BJ (cell line): ENCODE data around the gene MACROD1. TPM values are rescaled to one million over a fixed set of nuclear protein-coding genes. Genes with fewer than 3 reads are reported as not detected.

ENCODE experiments used
- CTCF ChIA-PET: fragments of 350-600 bp; formaldehyde crosslinking; extraction: SDS; loops from one replicate; lab custom pipeline; 2021; ENCODE audit warnings: antibody characterized with exemption, inconsistent platforms; lab: Yijun Ruan, JAX
- POLR2A ChIA-PET: fragments of 300-600 bp; sonication (Branson Sonifier 250); formaldehyde crosslinking; extraction: SDS; loops from one replicate; lab custom pipeline; 2021; ENCODE audit warnings: antibody characterized with exemption; lab: Charles Lee
- DNase-seq: peaks from one replicate; pipeline ENCODE4 v3.0.0-alpha.2; 2011; ENCODE audit warnings: low read depth
- H3K27me3 ChIP-seq: 2 replicates; pipeline ENCODE4 v1.6.0; 2011; ENCODE audit warnings: low read length; ENCODE audit not compliant: control insufficient read depth, insufficient read depth
- H3K36me3 ChIP-seq: 2 replicates; pipeline ENCODE4 v1.5.1; 2011; ENCODE audit warnings: low read length; ENCODE audit not compliant: control insufficient read depth, insufficient read depth
- H3K4me3 ChIP-seq: 2 replicates; pipeline ENCODE4 v1.5.1; 2011; ENCODE audit warnings: low read depth, mild to moderate bottlenecking, control low read depth, low read length
- polyA plus RNA-seq: library from polyadenylated mRNA; depleted of rRNA; stranded (reverse); fragments of >200 nt; gene quantifications from 2 replicates; pipeline ENCODE4 v1.2.3, GENCODE V29; 2011
- TF ChIP-seq, protein P1 (sequence below): IDR thresholded peaks from 2 replicates; pipeline ENCODE4 v1.5.1; 2011; ENCODE audit warnings: low read depth, mild to moderate bottlenecking, control low read depth, inconsistent platforms, low read length, moderate library complexity; ENCODE audit not compliant: insufficient read depth

Gene MACROD1
- polyA plus RNA-seq, 1 experiment = 12.4 TPM

DNA sequence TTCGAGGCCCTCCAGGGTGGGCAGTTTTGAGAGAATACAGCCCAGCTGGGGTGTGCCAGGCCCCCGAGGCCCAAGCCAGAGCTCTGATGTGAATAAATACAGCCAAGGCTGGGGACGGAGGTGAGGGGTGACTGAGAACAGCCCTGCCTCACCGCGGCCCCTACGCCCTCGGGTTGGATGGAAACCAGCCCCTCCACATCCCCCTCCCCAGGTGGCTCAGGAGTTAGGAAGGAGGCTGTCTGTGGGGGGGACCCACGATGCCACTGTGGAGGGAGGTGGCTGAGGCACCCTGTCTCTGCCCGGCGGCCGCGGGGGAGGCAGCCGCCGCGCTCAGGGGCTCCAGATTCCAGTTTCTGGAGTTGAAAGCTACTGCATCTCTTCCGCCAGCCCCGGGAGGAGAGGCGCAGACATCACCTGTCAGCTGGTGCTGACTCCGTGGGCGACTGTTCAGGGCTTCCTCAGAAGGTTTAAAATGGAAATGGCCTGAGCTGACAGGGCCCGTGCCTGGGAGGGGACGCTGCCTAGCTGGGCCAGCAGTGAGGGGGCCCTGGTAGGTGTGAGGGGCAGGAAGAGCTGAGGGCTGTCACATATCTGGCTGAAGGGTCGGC lies 128.8 kb downstream of the MACROD1 start:
- TF ChIP-seq, protein P1, sequence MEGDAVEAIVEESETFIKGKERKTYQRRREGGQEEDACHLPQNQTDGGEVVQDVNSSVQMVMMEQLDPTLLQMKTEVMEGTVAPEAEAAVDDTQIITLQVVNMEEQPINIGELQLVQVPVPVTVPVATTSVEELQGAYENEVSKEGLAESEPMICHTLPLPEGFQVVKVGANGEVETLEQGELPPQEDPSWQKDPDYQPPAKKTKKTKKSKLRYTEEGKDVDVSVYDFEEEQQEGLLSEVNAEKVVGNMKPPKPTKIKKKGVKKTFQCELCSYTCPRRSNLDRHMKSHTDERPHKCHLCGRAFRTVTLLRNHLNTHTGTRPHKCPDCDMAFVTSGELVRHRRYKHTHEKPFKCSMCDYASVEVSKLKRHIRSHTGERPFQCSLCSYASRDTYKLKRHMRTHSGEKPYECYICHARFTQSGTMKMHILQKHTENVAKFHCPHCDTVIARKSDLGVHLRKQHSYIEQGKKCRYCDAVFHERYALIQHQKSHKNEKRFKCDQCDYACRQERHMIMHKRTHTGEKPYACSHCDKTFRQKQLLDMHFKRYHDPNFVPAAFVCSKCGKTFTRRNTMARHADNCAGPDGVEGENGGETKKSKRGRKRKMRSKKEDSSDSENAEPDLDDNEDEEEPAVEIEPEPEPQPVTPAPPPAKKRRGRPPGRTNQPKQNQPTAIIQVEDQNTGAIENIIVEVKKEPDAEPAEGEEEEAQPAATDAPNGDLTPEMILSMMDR = no peak
- Histone ChIP-seq H3K27me3 (peaks cover 14% of the 10 kb centered on the region), H3K4me3 (no peak overlapping the region), H3K36me3 (no peaks in the 10 kb centered on the region)
- ChIA-PET POLR2A (no interaction called here), CTCF (interaction anchor here (0.8 kb wide), 1 partner anchor 116 kb away, joined by 3 read pairs; no protein-coding TSS in a partner anchor)
- no peak for DNase-seq

DNA sequence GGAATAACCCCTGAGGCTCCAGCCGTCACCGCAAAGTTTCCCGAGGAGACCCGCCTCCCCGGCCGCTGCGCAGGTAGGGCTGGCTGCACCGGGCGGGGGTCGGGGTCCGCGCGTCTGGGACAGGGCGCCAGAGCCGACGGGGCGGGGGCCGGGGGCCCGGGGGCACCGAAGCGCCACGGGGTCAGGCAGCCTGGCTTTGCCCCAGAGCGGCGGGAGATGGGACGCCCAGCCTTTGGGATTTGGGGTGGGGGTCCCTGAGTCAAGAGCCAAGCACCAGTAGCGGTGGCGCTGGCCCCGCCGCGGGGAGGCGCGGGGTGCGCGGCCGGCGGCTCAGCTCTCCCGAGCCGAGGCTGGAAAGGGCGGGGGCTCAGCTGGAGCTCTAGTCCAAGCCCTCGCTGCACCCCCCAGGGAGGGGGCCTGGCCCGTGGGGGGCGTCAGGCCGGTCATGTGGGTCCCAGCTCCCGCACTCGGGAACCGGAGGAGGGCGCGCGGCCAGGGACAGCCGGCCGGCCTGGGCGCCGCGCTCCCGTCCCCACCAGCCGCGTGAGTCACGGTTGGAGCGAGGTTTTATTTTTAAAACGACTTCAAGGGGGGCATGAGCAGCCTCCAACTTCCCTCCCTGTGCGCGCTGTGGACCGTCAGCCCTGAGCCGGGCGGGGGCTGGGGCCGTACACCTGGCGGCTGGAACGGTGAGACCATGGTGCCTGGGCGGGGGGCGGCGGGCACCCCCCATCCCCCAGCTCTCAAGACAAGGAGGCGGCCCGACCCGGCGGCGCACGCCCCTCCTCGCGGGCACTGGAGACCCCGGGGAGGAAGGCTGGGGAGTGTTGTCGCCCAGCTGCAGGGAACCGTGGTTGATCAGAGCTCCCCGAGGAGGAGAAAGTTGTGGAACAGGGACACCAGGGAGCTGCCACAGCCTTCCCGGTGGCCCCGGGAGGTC lies 129.6 kb downstream of the MACROD1 start:
- peak overlapping the region; percentile 38 for H3K4me3 ChIP-seq
- H3K27me3 ChIP-seq = peaks cover 14% of the 10 kb centered on the region
- POLR2A ChIA-PET = no interaction called here
- no peaks in the 10 kb centered on the region for H3K36me3 ChIP-seq
- CTCF ChIA-PET = no interaction called here
- DNase-seq = no peak
- TF ChIP-seq, protein P1 = no peak

DNA sequence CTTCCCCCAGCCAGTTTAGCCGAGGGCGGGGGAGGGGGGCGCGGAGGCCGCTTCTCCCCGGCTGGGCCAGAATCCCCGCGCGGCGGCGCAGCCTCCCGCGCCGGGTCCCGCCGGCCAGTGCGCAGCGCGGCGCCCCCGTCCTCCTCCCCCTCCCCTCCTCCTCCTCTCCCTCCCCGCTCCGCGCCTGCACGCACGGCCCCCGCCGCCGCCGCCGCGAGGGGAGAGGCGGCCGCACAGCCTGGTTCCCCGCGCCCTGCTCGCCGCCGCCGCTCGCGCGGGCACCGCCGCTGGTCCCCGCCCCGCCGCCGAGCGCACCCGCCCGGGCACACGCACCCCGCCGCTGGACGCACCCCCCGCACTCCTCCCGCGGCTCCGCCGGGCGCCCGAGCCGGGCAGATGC lies 130.3 kb downstream of the MACROD1 start, which contains the start of gene FLRT1:
FLRT1 (plus strand) TSS at position 356 of the 400 bp plus-strand sequence. CDS start 80,337 bp downstream, outside the sequence.
- ChIA-PET CTCF (no interaction called here), POLR2A (no interaction called here)
- Histone ChIP-seq H3K4me3 (peak within 1 kb of the TSS; percentile 38), H3K27me3 (peaks cover 14% of the 10 kb centered on the region), H3K36me3 (no peaks in the 10 kb centered on the region)
- TF ChIP-seq, protein P1 = no peak
- no peak for DNase-seq

DNA sequence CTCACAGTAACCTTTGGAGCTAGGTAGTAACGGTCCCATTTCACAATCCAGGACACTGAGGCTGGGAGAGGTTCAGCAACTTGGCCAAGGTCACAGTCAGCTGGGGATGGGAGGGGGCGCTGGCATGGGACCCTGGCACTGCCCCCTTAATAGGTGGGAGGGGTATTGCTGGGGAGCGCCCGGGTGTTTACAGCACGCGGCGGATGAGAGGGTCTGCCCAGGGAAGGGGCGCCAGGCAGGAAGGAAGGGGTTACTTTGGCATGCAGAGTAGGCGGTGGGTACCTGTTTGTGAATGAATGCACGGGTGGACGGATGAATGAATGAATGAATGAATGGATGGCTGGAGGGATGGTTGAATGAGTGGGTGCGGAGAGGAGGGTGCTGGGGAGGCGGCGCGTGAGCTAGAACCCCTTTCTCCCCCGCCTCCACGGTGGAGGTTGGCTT lies 130.8 kb downstream of the MACROD1 start:
- POLR2A ChIA-PET = no interaction called here
- TF ChIP-seq, protein P1 = no peak
- CTCF ChIA-PET = interaction anchor here (2.1 kb wide), 1 partner anchor 114 kb away, joined by 5 read pairs; no protein-coding TSS in a partner anchor
- Histone ChIP-seq H3K4me3 (no peak overlapping the region), H3K36me3 (no peaks in the 10 kb centered on the region), H3K27me3 (peaks cover 14% of the 10 kb centered on the region)
- no peak for DNase-seq

DNA sequence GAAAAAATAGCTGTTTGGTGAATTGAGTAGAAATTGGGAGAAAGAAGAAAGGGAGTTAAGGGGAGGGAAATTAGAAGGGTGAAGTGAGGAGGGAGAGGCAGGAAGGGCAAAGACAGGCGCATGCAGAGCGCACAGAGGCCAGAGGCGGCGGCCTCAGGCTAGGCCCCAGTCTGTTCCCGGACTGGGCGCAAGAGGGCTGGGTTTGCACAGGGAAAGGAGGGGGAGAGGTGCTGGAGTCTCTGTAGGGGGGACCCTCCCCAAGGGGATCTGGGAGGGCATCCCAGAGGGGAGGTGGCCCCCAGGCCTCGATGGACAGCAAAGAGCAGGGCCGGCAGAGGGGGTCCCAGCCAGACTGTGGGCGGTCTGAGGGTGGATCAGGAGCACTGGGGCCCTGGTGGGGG lies 131.5 kb downstream of the MACROD1 start:
- Histone ChIP-seq H3K36me3 (no peaks in the 10 kb centered on the region), H3K4me3 (no peak overlapping the region), H3K27me3 (peaks cover 14% of the 10 kb centered on the region)
- POLR2A ChIA-PET = no interaction called here
- CTCF ChIA-PET = interaction anchor here (2.1 kb wide), 1 partner anchor 114 kb away, joined by 5 read pairs; no protein-coding TSS in a partner anchor
- TF ChIP-seq, protein P1 = no peak
- no peak for DNase-seq
